Activated B cell treated with CpG ODN at 0.5 μM for 24 hours (primary cell): Measurements from ENCODE around the gene EVL. TPM values are rescaled to one million over a fixed set of nuclear protein-coding genes. Genes with fewer than 3 reads are reported as not detected.

Experiments used
- ATAC-seq: fragments of 200-7000 bp; cut with Tn5 transposase; one replicate; pipeline ENCODE4 v1.10.0; 2021; ENCODE audit warnings: low read depth, mild to moderate bottlenecking, moderate library complexity
- CTCF ChIA-PET: fragments of 350-600 bp; sonication (Branson Sonifier 250); formaldehyde crosslinking; loops from one replicate; lab custom pipeline; 2021; ENCODE audit warnings: antibody characterized with exemption; lab: Charles Lee
- POLR2A ChIA-PET: fragments of 350-600 bp; sonication (Branson Sonifier 250); formaldehyde crosslinking; loops from one replicate; lab custom pipeline; 2021; ENCODE audit warnings: antibody characterized with exemption; lab: Charles Lee
- DNase-seq: peaks from one replicate; pipeline ENCODE4 v3.0.0; 2022
- H3K27ac Mint-ChIP-seq: one replicate; pipeline ENCODE4 v1.8.0; 2020; ENCODE audit warnings: mixed read lengths
- H3K27me3 Mint-ChIP-seq: one replicate; pipeline ENCODE4 v1.8.0; 2021; ENCODE audit warnings: mixed read lengths
- H3K36me3 Mint-ChIP-seq: one replicate; pipeline ENCODE4 v1.8.0; 2021; ENCODE audit warnings: low read depth, mixed read lengths
- H3K4me1 Mint-ChIP-seq: one replicate; pipeline ENCODE4 v1.8.0; 2021; ENCODE audit warnings: mixed read lengths
- H3K4me3 Mint-ChIP-seq: one replicate; pipeline ENCODE4 v1.8.0; 2020; ENCODE audit warnings: mild to moderate bottlenecking, mixed read lengths
- H3K9me3 Mint-ChIP-seq: one replicate; pipeline ENCODE4 v1.8.0; 2020; ENCODE audit warnings: mixed read lengths
- CTCF ChIP-seq: fragments of 200-600 bp; IDR thresholded peaks from one replicate; pipeline ENCODE4 v1.8.0; 2022; ENCODE audit warnings: antibody characterized with exemption, mild to moderate bottlenecking
- intact Hi-C: fragments of 100-400 bp; cut with micrococcal nuclease; formaldehyde crosslinking; loops from one replicate; pipeline ENCODE4 v1.15.1; 2024
- total RNA-seq: library from RNA; stranded (reverse); gene quantifications from 2 replicates; pipeline ENCODE4 v1.2.3, GENCODE V29; 2022

EVL gene
- total RNA-seq, 1 donor from 2014 or later: 272 TPM

GRCh38 chr14:100127853-100128455 is 62.7 kb downstream of the EVL start:
- Mint-ChIP-seq H3K27me3 (no peaks in the 10 kb centered on the region), H3K9me3 (no peaks in the 10 kb centered on the region), H3K36me3 (peaks cover 91% of the 10 kb centered on the region), H3K4me3 (no peak overlapping the region), H3K4me1 (no peaks in the 10 kb centered on the region), H3K27ac (no peak overlapping the region)
- ChIA-PET POLR2A (no interaction called here), CTCF (no interaction called here)
- intact Hi-C loops: no loop called here
- no peak for TF ChIP-seq CTCF
- DNase-seq (no peak), ATAC-seq (no peak)

GRCh38 chr14:100128688-100129087 is 63.5 kb downstream of the EVL start:
- no peak overlapping the region for H3K4me3 Mint-ChIP-seq
- H3K9me3 Mint-ChIP-seq: no peaks in the 10 kb centered on the region
- no peaks in the 10 kb centered on the region for H3K27me3 Mint-ChIP-seq
- no peaks in the 10 kb centered on the region for H3K4me1 Mint-ChIP-seq
- no peak for ATAC-seq
- no peak for DNase-seq
- H3K36me3 Mint-ChIP-seq: peaks cover 91% of the 10 kb centered on the region
- CTCF ChIA-PET: no interaction called here
- no peak overlapping the region for H3K27ac Mint-ChIP-seq
- TF ChIP-seq CTCF: no peak
- POLR2A ChIA-PET: no interaction called here
- intact Hi-C loops: no loop called here

GRCh38 chr14:100129161-100129589 is 64.0 kb downstream of the EVL start:
- POLR2A ChIA-PET: no interaction called here
- no peaks in the 10 kb centered on the region for H3K9me3 Mint-ChIP-seq
- CTCF ChIA-PET: no interaction called here
- TF ChIP-seq CTCF: no peak
- H3K4me3 Mint-ChIP-seq: no peak overlapping the region
- DNase-seq: no peak
- H3K27ac Mint-ChIP-seq: no peak overlapping the region
- no peaks in the 10 kb centered on the region for H3K27me3 Mint-ChIP-seq
- no peak for ATAC-seq
- no peaks in the 10 kb centered on the region for H3K4me1 Mint-ChIP-seq
- intact Hi-C loops: no loop called here
- H3K36me3 Mint-ChIP-seq: peaks cover 92% of the 10 kb centered on the region

GRCh38 chr14:100130521-100130920 is 65.3 kb downstream of the EVL start:
- no peaks in the 10 kb centered on the region for H3K27me3 Mint-ChIP-seq
- H3K9me3 Mint-ChIP-seq: no peaks in the 10 kb centered on the region
- no peak overlapping the region for H3K4me3 Mint-ChIP-seq
- TF ChIP-seq CTCF: no peak
- ATAC-seq (no peak), DNase-seq (no peak)
- no peaks in the 10 kb centered on the region for H3K4me1 Mint-ChIP-seq
- POLR2A ChIA-PET: no interaction called here
- peaks cover 91% of the 10 kb centered on the region for H3K36me3 Mint-ChIP-seq
- H3K27ac Mint-ChIP-seq: no peak overlapping the region
- intact Hi-C loops: no loop called here
- CTCF ChIA-PET: no interaction called here

- POLR2A ChIA-PET: no interaction called here
These were observed 66.0 kb downstream of the EVL start for GRCh38 chr14:100131181-100131580.

More at GRCh38 chr14:100131181-100131580, 66.0 kb downstream of the EVL start:
- Mint-ChIP-seq H3K27me3 (no peaks in the 10 kb centered on the region), H3K4me3 (no peak overlapping the region), H3K4me1 (no peaks in the 10 kb centered on the region), H3K36me3 (peaks cover 91% of the 10 kb centered on the region), H3K9me3 (no peaks in the 10 kb centered on the region), H3K27ac (peak overlapping the region; percentile 35)
- ATAC-seq: no peak
- TF ChIP-seq CTCF: no peak
- CTCF ChIA-PET: no interaction called here
- DNase-seq: no peak
- intact Hi-C loops: no loop called here
